NB4 (cell line): ENCODE results near the gene ADAMTSL1.

Experiments
- CTCF ChIP-seq: IDR thresholded peaks from one replicate; pipeline ENCODE4 v1.5.1; 2012; ENCODE audit warnings: low read depth, low read length
- MYC ChIP-seq: IDR thresholded peaks from 2 replicates; pipeline ENCODE4 v1.6.1; 2011; ENCODE audit warnings: low read depth, low read length
- POLR2A ChIP-seq: IDR thresholded peaks from 2 replicates; pipeline ENCODE4 v1.6.1; 2011; ENCODE audit warnings: mild to moderate bottlenecking; ENCODE audit not compliant: insufficient read length; ENCODE audit errors: extremely low read depth
- TF ChIP-seq, protein P1 (sequence below): IDR thresholded peaks from 2 replicates; pipeline ENCODE4 v1.6.1; 2011; ENCODE audit warnings: low read depth, low read length

DNA sequence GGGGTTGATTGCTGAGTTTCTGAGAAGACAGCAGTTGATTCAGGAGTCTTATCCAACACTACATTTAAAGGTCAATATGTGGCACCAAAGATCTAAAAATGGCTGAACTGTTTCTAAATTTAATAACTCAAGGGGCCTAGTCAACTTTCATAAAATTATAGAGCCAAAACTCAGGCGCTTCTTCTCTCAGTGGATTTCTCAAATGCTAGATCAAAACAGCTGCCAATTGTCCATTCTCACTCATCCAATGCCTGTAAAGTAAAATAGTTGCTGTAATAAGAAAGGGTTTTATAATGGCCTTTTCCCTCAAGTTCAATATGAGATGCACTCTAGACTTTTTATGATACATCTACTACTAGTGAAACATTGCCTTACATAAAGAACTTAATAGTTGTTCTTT lies 26.5 kb downstream of the ADAMTSL1 start:
- no peak for TF ChIP-seq POLR2A
- no peak for TF ChIP-seq CTCF
- TF ChIP-seq, protein P1, sequence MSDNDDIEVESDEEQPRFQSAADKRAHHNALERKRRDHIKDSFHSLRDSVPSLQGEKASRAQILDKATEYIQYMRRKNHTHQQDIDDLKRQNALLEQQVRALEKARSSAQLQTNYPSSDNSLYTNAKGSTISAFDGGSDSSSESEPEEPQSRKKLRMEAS = no peak
- TF ChIP-seq MYC = no peak
